Stimulated activated CD4-positive, alpha-beta T cell treated with anti-CD3 and anti-CD28 coated beads, Interleukin-15, amount 100 ng/mL, for 48 hours (primary cell): ENCODE data around the gene MCHR2.
"Not testable (repeated sequence)": the region's sequence is repeated elsewhere in the genome, so short reads cannot be mapped to it uniquely, and the experiment has no call there.

Experiments
- DNase-seq, 2 donors: peaks; one replicate each; pipeline ENCODE4 v3.0.0-alpha.2; 2020; ENCODE audit warnings: low read depth in 2 of 2

The MCHR2 gene

DNA sequence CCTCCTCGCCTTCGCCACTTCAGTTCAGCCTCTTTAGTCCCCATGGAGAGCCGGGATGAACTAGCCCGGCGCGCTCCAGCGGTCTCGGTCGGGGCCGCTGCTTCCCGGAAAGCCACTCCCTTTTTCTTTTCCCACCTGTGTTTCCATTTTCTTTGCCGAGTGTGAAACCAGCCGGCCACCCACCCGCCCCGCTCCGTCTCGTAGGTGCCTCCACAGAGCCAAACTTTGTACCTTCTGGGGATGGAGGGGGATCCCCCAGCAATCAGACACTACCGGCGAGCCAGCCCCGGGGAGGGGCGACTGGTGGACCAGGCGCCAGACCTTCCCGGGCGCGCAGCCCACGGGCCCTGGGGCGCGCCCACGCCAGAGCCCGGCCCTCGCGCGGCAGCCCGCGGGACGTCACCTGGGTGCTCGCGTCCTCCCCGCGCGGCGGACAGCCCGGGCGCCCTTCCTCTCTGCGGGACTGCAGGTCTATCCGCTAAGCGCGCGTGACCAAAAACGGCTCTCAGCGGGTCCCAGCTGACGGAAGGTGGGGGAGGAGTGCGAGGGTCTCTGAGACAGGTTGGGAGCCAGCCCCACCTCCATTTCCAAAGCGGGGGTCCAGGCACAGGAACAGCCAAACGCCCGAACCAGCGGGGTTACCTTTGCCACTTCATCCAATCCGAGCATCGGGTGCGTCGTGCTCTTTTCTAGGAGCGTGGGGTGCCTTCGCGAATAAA lies at the start of gene MCHR2:
Gene MCHR2 (minus strand): TSS at position 691 of the 719 bp plus-strand sequence. CDS start 38,076 bp downstream, outside the sequence.
- DNase-seq: no peak

DNA sequence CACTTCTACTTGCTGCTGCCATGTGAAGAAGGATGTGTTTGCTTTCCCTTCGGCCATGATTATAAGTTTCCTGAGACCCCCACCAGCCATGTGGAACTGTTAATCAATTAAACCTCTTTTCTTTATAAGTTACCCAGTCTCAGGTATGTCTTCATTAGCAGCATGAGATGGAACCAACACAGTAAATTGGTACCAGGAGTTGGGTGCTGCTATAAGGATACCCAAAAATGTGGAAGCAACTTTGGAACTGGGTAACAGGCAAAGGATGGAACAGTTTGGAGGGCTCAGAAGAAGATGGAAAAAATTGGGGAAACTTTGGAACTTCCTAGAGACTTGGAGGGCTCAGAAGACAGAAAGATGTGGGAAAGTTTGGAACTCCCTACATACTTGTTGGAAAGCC lies 44.5 kb upstream of the MCHR2 start:
- DNase-seq: not testable (repeated sequence)

DNA sequence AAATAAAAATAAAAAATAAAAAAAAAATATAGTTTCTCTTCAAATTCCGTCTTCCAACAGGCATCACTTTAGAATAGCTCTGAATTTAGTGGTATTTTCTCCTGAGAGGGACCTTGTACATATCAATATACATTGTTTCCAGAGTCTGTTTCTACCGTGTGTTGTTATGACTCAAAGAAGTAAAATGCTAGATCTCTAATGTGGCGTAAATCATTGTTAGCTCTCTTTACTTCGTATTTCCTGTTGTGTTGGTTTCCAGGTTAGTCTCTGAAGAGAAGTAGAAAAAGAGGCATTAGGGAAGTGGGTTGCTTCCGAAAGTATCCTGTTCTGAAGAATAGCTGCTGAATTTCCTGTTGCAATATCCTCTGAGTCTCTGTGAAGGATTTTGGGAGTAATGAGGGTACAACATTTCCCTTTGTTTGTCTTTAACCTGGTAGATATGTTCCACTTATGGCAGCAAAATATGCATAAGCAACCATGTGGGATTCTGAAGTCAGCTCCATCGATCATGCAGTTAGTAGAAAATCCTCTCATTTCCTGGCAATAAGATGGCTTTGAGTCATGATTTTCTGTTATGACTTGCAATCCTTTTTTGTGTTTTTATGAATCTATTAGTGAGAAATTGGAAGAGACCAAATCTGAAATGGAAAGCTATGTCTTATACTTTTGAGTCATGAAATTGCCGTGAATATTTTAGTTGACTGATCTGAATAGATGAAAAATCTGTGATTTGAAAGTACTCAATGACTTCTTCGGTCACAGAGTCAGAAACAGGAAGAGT lies 42.0 kb upstream of the MCHR2 start:
- no peak for DNase-seq

DNA sequence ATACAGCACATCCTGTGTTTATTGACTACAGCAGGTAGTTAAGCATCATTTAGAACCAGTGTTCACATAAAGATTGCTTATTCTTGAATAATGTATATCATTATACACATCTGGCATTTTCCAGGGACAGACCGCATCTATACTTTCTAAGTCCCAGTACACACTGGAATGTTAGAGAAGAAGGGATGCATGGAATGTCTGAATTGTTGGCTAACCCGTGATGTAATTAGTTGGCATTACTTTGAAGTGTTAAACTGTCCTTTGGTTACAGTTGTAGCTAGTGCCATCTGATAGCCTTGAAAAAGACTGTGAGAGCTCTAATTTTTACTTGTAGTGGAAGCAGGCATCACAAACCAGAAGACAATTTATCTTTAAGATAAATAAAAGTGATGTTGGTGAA lies 29.8 kb upstream of the MCHR2 start:
- DNase-seq: no peak

GRCh38 chr6:100022847-100023246 lies 28.8 kb upstream of the MCHR2 start:
- DNase-seq: no peak

- DNase-seq: no peak
Measured at GRCh38 chr6:100008857-100009256, 14.8 kb upstream of the MCHR2 start.

- peak; percentile 6 to 18 for DNase-seq
Measured at GRCh38 chr6:100001915-100002388, 7.9 kb upstream of the MCHR2 start.

DNA sequence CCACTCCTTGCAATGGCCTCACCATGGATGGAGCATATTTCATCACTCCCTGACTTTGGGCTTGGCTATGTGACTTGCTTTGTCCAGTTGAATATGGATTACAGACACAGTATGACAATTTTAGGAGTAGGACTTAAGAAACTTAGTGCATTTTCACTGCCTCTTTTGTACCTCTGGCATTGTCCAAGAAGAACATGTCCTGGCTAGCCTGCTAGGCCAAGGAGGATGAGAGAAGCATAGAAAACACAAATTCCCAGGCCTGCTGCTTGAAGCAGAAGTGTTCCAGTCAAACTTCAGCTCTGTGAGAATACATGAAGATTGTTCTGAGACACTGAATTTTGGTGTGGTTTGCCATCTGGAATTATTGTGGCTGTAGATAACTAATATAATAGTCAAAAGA lies 3.1 kb upstream of the MCHR2 start:
- DNase-seq: no peak

- DNase-seq: no peak
Measured at GRCh38 chr6:99995916-99996315, 1.9 kb upstream of the MCHR2 start.

GRCh38 chr6:99993146-99993532 lies 884 bp downstream of the MCHR2 start:
- no peak for DNase-seq

GRCh38 chr6:99991955-99992354 lies 2.1 kb downstream of the MCHR2 start:
- DNase-seq: no peak

GRCh38 chr6:99980741-99981140 lies 13.3 kb downstream of the MCHR2 start:
- no peak for DNase-seq

GRCh38 chr6:99979953-99980352 lies 14.1 kb downstream of the MCHR2 start:
- no peak for DNase-seq

GRCh38 chr6:99967052-99967451 lies 27.0 kb downstream of the MCHR2 start:
- no peak for DNase-seq

- DNase-seq: no peak
Measured at GRCh38 chr6:99960027-99960426, 34.0 kb downstream of the MCHR2 start.

DNA sequence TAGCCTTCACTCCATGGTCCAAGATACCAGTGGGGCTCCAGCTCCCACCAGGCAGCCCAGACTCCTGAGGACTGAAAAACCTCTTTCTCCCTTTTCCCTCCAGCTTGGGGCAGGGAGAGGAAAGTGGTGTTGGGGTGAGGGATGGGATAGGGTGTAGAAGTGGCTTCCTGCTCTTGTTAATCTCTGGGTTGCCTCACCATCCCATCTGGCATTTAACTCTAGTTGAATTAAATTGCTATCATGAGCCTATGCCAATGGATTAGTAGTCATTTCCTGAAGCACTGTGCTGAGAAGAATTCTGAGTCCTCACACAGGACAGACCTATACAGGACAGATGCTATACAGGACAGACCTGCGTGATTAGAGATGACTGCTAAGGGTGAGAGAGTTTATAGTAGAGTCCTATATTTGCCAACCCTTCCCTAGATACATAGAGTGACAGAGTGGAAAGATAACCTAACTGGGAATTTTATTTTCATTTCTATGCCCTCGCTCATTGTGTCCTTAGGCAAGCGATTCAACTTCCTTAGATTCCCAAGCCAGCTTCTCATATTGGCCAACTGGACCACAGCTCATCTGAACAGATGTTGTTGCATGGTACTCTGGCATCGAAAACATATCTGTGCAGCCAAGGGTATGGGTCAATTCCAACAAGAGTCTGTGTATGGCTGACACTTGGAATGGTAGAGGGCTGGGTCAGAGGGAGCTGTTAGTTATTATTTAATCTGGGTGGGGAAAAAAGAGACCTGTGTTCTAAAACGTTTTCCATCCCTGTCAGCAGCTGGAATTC lies 42.8 kb downstream of the MCHR2 start:
- no peak for DNase-seq

DNA sequence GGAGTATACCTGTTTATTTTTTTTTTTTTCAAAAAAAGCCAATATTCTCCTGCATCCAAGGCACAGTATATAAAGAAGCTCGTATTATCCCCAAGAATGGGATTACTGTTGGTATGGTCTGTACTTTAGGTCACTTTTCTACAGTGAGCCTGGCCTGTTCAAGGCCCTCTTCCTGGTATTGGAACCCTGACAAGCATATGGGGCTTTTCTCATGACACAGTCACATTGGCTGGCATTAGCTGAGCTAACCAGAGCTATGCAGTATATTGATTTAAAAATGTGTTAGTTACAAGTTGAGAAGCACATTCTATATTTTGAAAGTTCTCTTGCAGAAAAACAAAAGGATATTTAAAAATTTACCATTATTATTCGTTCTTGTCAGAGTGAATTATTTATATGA lies 48.0 kb downstream of the MCHR2 start:
- no peak for DNase-seq

DNA sequence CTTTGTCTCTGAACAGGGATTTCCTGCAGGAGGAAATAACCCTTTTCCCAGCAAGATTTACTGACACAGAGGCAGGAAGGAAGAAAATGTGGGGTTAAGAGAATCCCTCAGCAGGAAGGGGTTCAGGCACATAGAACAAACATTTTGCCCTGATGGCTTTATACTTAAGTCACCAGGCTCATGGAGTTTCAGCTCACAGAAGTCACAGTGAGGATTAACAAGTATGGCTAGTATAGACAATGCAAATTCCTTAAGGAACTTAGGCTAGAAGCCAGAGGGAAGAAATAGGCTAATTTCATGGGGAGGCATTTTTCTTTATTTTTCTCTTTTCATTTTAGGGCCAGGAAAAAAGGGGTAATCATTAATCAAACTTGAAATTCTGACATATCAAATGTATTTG lies 50.2 kb downstream of the MCHR2 start:
- no peak for DNase-seq

- DNase-seq: no peak
Measured at GRCh38 chr6:99940582-99940981, 53.4 kb downstream of the MCHR2 start.

- DNase-seq: no peak
Measured at GRCh38 chr6:99933129-99933528, 60.9 kb downstream of the MCHR2 start.

DNA sequence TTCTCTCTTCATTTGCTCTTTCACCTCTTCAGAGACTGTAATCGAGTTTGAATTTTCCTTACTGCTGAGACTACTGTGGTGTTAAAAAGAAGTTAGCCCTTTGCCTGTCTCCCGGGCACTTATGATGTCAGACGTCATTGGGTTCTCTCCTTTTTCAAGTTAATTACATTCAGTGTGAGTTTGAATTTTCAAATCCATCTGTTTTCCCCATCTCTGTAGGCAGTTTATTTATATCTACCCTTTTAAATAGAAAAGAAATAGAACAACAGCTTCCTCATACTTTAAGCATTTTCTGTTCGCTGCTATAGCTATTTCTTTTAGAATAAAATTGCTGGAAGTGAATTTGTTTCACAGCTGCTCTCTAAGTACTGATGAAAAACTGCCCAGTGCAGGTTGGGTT lies 81.4 kb downstream of the MCHR2 start:
- no peak for DNase-seq
